Measurements from ENCODE around the gene FGD6. TPM values are rescaled to one million over a fixed set of nuclear protein-coding genes. Genes with fewer than 3 reads are reported as not detected.

FGD6 gene
- total RNA-seq, 1 donor from 2014 or later: 8.6 TPM

GRCh38 chr12:95218150-95219133 lies 1.2 kb upstream of the FGD6 start:
- no peaks in the 10 kb centered on the region for H3K36me3 Mint-ChIP-seq (ENCODE audit: low read depth)
- H3K4me3 Mint-ChIP-seq (ENCODE audit: unreplicated experiment): peak overlapping the region; percentile 94
- H3K27me3 Mint-ChIP-seq (ENCODE audit: low read depth): no peaks in the 10 kb centered on the region
- H3K27ac Mint-ChIP-seq (ENCODE audit: unreplicated experiment): peak overlapping the region; percentile 99
- DNase-seq (ENCODE audit: low spot score): no peak
- no peaks in the 10 kb centered on the region for H3K9me3 Mint-ChIP-seq (ENCODE audit: low read depth)
- no peak for TF ChIP-seq CTCF (IDR thresholded peaks at IDR 0.05)
- H3K4me1 Mint-ChIP-seq (ENCODE audit: low read depth): peaks cover 60% of the 10 kb centered on the region

- Mint-ChIP-seq H3K27ac (ENCODE audit: unreplicated experiment) (peak overlapping the region; percentile 90), H3K9me3 (ENCODE audit: low read depth) (no peaks in the 10 kb centered on the region), H3K27me3 (ENCODE audit: low read depth) (no peaks in the 10 kb centered on the region), H3K4me3 (ENCODE audit: unreplicated experiment) (peak overlapping the region; percentile 94), H3K36me3 (ENCODE audit: low read depth) (no peaks in the 10 kb centered on the region), H3K4me1 (ENCODE audit: low read depth) (peaks cover 70% of the 10 kb centered on the region)
- DNase-seq (ENCODE audit: low spot score): no peak
- TF ChIP-seq CTCF (IDR thresholded peaks at IDR 0.05): no peak
Measured at GRCh38 chr12:95216711-95217376, 423 bp downstream of the FGD6 start.

GRCh38 chr12:95215949-95216348 lies 1.3 kb downstream of the FGD6 start:
- H3K4me3 Mint-ChIP-seq (ENCODE audit: unreplicated experiment): peak overlapping the region; percentile 94
- DNase-seq (ENCODE audit: low spot score): no peak
- peaks cover 68% of the 10 kb centered on the region for H3K4me1 Mint-ChIP-seq (ENCODE audit: low read depth)
- H3K9me3 Mint-ChIP-seq (ENCODE audit: low read depth): no peaks in the 10 kb centered on the region
- TF ChIP-seq CTCF (IDR thresholded peaks at IDR 0.05): no peak
- H3K27ac Mint-ChIP-seq (ENCODE audit: unreplicated experiment): peak overlapping the region; percentile 90
- H3K36me3 Mint-ChIP-seq (ENCODE audit: low read depth): no peaks in the 10 kb centered on the region
- H3K27me3 Mint-ChIP-seq (ENCODE audit: low read depth): no peaks in the 10 kb centered on the region

- TF ChIP-seq CTCF (IDR thresholded peaks at IDR 0.05): no peak
- Mint-ChIP-seq H3K4me3 (ENCODE audit: unreplicated experiment) (no peak overlapping the region), H3K27me3 (ENCODE audit: low read depth) (no peaks in the 10 kb centered on the region), H3K4me1 (ENCODE audit: low read depth) (peaks cover 53% of the 10 kb centered on the region), H3K9me3 (ENCODE audit: low read depth) (no peaks in the 10 kb centered on the region), H3K27ac (ENCODE audit: unreplicated experiment) (no peak overlapping the region), H3K36me3 (ENCODE audit: low read depth) (no peaks in the 10 kb centered on the region)
- no peak for DNase-seq (ENCODE audit: low spot score)
Measured at GRCh38 chr12:95214466-95214865, 2.8 kb downstream of the FGD6 start.

- H3K27ac Mint-ChIP-seq (ENCODE audit: unreplicated experiment): peak overlapping the region; percentile 75
- H3K27me3 Mint-ChIP-seq (ENCODE audit: low read depth): no peaks in the 10 kb centered on the region
- no peaks in the 10 kb centered on the region for H3K9me3 Mint-ChIP-seq (ENCODE audit: low read depth)
- DNase-seq (ENCODE audit: low spot score): no peak
- no peak for TF ChIP-seq CTCF (IDR thresholded peaks at IDR 0.05)
- peaks cover 47% of the 10 kb centered on the region for H3K4me1 Mint-ChIP-seq (ENCODE audit: low read depth)
- H3K36me3 Mint-ChIP-seq (ENCODE audit: low read depth): no peaks in the 10 kb centered on the region
- H3K4me3 Mint-ChIP-seq (ENCODE audit: unreplicated experiment): no peak overlapping the region
Measured at GRCh38 chr12:95213928-95214327, 3.3 kb downstream of the FGD6 start.
